ENCODE data around the gene TM9SF1. TPM values are rescaled to one million over a fixed set of nuclear protein-coding genes. Genes with fewer than 3 reads are reported as not detected.

Gene TM9SF1
- total and polyA plus RNA-seq, 2 of the 13 experiments (the other 11 are each of a cell fraction or from before 2014, with no cell fraction given), result 83.2 to 110 TPM

- ATAC-seq (peak; percentile 12), DNase-seq (ENCODE audit: low spot score) (peak; percentile 72), FAIRE-seq (peak; percentile 15)
- no TSS peak for BruUV-seq (replicated peaks)
- peak overlapping the region; percentile 87 for H3K4me2 ChIP-seq (ENCODE audit: low read depth, low read length)
- H2AFZ ChIP-seq (ENCODE audit: low read length), result peak overlapping the region; percentile 58
- H3K9ac ChIP-seq (ENCODE audit: insufficient read depth, low read depth, low read length), result peak overlapping the region; percentile 77
- peak overlapping the region; percentile 91 for H3K27ac ChIP-seq (ENCODE audit: extremely low read length, insufficient read depth, low read length)
- peaks cover 11% of the 10 kb centered on the region for H3K79me2 ChIP-seq (ENCODE audit: insufficient read depth, low read length)
- no peaks in the 10 kb centered on the region; a peak in 1 of 5 replicates for H3K27me3 ChIP-seq (ENCODE audit: control insufficient read depth in 1 of 2, insufficient read depth in 2 of 2, low read length in 2 of 2)
- H3K4me1 ChIP-seq (ENCODE audit: insufficient read depth, low read length), result peaks cover 47% of the 10 kb centered on the region
- POLR2A ChIA-PET, result interaction anchor here (0.7 to 18.0 kb wide), 42 partner anchors 9 to 937 kb away, joined by 3 to 850 read pairs (median 20); partner anchors contain the start of genes BCL2L2, CBLN3, CHMP4A and CIDEB
- 29% methylated on average over 10 of the region's 10 CpGs for WGBS (ENCODE audit: low lambda C conversion rate)
- CTCF ChIA-PET (ENCODE audit: low intra/inter-chr PET ratio, low total read pairs), result interaction anchor here (1.3 to 5.4 kb wide), 9 partner anchors 9 to 188 kb away, joined by 3 to 217 read pairs (median 7); partner anchors contain the start of genes CIDEB, DHRS1, MDP1 and NOP9
- in situ Hi-C loops (cut with HindIII; ENCODE audit: extremely low pct_ligation_motif_present, low pct_unique_long_range_greater_than_20kb) (loop anchor here (5.0 to 10.0 kb wide), 2 partner anchors 54 to 191 kb away; partner anchors contain the start of genes DHRS1 and NOP9), intact Hi-C loops (cut with micrococcal nuclease; ENCODE audit: unreplicated experiment) (loop anchor here (1.0 to 2.0 kb wide), 5 partner anchors 28 to 187 kb away; partner anchors contain the start of genes IPO4 and RABGGTA)
- peak overlapping the region; percentile 47 to 81 (median 71) for H3K4me3 ChIP-seq (replicated peaks in 1 of 3; ENCODE audit: insufficient read depth in 1 of 3, low read depth in 2 of 3, low read length in 3 of 3)
- 0 out of 2 replicates have a peak, but pooled peaks cover 3% of the 10 kb centered on the region for H4K20me1 ChIP-seq (ENCODE audit: insufficient read depth, low read length)
- H3K36me3 ChIP-seq (replicated peaks in 1 of 2; ENCODE audit: control insufficient read depth in 1 of 2, insufficient read depth in 2 of 2, low read length in 2 of 2), result peaks cover 18 to 28% of the 10 kb centered on the region in 2 experiments
- no peaks in the 10 kb centered on the region for H3K9me3 ChIP-seq (ENCODE audit: low read length)
- TF ChIP-seq, protein P1, sequence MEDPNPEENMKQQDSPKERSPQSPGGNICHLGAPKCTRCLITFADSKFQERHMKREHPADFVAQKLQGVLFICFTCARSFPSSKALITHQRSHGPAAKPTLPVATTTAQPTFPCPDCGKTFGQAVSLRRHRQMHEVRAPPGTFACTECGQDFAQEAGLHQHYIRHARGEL (CRISPR knock-in tag; IDR thresholded peaks at IDR 0.05), result 0 out of 2 replicates have a peak, but pooled peaks have one; percentile 45
- TF ChIP-seq GPBP1L1 (CRISPR knock-in tag; IDR thresholded peaks at IDR 0.05), result no peak
- TF ChIP-seq HCFC1 (IDR thresholded peaks at IDR 0.05; ENCODE audit: low read depth, low read length), result no peak
- TF ChIP-seq SALL1 (CRISPR knock-in tag; IDR thresholded peaks at IDR 0.05), result peak; percentile 45; the same call in 1 of the 2 replicates
- TF ChIP-seq, protein P2, sequence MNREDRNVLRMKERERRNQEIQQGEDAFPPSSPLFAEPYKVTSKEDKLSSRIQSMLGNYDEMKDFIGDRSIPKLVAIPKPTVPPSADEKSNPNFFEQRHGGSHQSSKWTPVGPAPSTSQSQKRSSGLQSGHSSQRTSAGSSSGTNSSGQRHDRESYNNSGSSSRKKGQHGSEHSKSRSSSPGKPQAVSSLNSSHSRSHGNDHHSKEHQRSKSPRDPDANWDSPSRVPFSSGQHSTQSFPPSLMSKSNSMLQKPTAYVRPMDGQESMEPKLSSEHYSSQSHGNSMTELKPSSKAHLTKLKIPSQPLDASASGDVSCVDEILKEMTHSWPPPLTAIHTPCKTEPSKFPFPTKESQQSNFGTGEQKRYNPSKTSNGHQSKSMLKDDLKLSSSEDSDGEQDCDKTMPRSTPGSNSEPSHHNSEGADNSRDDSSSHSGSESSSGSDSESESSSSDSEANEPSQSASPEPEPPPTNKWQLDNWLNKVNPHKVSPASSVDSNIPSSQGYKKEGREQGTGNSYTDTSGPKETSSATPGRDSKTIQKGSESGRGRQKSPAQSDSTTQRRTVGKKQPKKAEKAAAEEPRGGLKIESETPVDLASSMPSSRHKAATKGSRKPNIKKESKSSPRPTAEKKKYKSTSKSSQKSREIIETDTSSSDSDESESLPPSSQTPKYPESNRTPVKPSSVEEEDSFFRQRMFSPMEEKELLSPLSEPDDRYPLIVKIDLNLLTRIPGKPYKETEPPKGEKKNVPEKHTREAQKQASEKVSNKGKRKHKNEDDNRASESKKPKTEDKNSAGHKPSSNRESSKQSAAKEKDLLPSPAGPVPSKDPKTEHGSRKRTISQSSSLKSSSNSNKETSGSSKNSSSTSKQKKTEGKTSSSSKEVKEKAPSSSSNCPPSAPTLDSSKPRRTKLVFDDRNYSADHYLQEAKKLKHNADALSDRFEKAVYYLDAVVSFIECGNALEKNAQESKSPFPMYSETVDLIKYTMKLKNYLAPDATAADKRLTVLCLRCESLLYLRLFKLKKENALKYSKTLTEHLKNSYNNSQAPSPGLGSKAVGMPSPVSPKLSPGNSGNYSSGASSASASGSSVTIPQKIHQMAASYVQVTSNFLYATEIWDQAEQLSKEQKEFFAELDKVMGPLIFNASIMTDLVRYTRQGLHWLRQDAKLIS (CRISPR knock-in tag; IDR thresholded peaks at IDR 0.05), result 0 out of 2 replicates have a peak, but pooled peaks have one; percentile 11
- no peak for TF ChIP-seq ZNF589 (CRISPR knock-in tag; conservative IDR thresholded peaks at IDR 0.05)
- peak; percentile 26; the same call in 1 of the 2 replicates for TF ChIP-seq RAD51 (IDR thresholded peaks at IDR 0.05; ENCODE audit: borderline replicate concordance)
- TF ChIP-seq ZNF282 (IDR thresholded peaks at IDR 0.05; ENCODE audit: partially characterized antibody), result peak; percentile 36
- TF ChIP-seq ZSCAN22 (CRISPR knock-in tag; IDR thresholded peaks at IDR 0.05), result no peak
- peak; percentile 3 for TF ChIP-seq AKAP8 (CRISPR knock-in tag; IDR thresholded peaks at IDR 0.05)
- no peak for TF ChIP-seq HOXA7 (CRISPR knock-in tag; IDR thresholded peaks at IDR 0.05)
- peak; percentile 87 for TF ChIP-seq ZNF333 (CRISPR knock-in tag; IDR thresholded peaks at IDR 0.05; ENCODE audit: borderline replicate concordance)
- no peak; the same call in 1 of the 2 replicates for TF ChIP-seq KDM2A (CRISPR knock-in tag; IDR thresholded peaks at IDR 0.05; ENCODE audit: borderline replicate concordance, low read depth)
- 0 out of 2 replicates have a peak, but pooled peaks have one; percentile 69 for TF ChIP-seq NCOA5 (CRISPR knock-in tag; IDR thresholded peaks at IDR 0.05)
Measured at GRCh38 chr14:24243336-24243836, 48.1 kb upstream of the TM9SF1 start.
